HG03442 (cell line): ENCODE measurements around the gene SAFB.

Experiments used
- ATAC-seq: cut with Tn5 transposase; IDR thresholded peaks from one replicate; pipeline ENCODE4 v1.9.1; 2021; ENCODE audit warnings: mild to moderate bottlenecking, moderate library complexity; ENCODE audit not compliant: unreplicated experiment

The SAFB gene

DNA sequence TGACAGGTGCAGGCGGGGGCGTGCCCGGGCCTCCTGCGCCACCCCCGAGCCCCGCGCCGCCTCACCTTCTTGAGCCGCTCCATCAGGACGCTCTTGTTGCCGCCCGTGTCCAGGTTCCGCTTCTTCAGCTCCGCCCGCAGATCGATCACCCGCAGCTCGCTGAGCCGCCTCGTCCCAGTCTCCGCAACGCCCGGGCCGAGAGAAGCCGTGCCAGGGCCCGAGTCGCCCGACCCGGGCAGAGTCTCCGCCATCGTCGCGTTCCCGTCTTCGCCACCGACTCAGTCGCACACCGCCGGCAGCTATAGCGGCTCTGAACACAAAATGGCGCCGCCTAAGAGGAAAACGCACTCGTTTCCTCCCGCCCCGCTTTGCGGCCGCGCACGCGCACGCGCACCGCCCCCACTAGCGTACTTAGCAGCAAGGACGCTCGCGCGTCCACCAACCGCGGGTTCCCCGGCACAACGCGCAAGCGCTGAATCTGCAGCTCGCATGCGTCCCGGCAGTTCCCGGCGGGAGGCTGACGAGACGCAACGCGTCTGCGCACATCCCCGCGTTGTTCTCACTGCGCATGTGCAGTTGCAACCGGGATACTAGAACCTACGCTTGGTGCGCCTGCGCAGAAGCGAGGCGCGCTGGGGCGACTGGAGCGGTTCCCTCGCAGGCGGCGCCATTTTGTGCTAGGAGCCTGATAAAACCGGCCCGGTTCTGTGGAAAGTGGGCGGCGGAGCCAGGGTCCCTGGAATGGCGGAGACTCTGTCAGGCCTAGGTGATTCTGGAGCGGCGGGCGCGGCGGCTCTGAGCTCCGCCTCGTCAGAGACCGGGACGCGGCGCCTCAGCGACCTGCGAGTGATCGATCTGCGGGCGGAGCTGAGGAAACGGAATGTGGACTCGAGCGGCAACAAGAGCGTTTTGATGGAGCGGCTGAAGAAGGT is at the start of gene SAFB, which contains the start of gene SAFB2:
TSS of gene SAFB (plus strand) at position 619 of the 932 bp plus-strand sequence. CDS start at position 742, 123 bp downstream.
TSS of gene SAFB2 (minus strand) at position 312 of the 932 bp plus-strand sequence. CDS start at position 251, 61 bp downstream.
- ATAC-seq: peak; percentile 82

GRCh38 chr19:5575590-5575989 is 47.3 kb upstream of the SAFB start:
- ATAC-seq: no peak

- no peak for ATAC-seq
Observed at GRCh38 chr19:5578097-5578846, 44.6 kb upstream of the SAFB start.

GRCh38 chr19:5579286-5579685 is 43.6 kb upstream of the SAFB start:
- no peak for ATAC-seq

DNA sequence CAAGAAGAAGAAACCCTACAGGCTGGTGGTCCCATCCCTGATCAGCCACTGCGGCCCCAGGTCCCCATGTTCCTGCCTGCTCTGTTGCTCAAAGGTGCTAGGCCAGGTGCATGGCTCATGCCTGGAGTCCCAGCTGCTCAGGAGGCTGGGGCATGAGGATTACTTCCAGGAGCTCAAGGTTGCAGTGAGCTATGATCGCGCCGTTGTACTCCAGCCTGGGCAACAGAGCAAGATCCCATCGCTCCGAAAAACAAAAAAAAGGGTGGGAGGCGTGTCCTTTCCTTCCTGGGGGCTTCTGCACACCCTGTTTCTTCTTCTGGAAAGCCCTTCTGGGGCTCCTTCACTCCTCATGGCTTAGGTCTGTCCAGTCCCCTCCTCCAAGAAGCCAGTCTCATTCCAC is 43.2 kb upstream of the SAFB start:
- ATAC-seq: no peak

DNA sequence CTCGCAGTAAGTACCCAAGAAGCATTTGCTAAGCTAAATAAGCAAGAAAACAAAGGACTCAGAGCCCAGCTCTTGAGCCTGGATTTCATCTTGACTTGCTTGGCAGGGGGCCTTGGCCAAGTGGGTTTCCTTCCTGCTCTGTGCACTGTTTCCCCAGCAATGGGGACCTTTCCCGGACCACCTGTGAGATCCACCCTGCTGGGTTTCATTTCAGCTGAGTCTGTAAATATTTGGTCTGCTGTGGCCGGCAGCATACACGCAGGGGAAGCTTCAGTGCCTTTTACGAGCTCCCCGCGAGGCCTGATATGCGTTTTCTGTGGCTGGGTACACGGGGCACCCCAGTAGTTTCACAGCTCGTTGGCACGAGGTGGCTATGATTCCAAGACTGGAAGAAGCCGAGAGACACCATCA is 42.7 kb upstream of the SAFB start:
- ATAC-seq: no peak

DNA sequence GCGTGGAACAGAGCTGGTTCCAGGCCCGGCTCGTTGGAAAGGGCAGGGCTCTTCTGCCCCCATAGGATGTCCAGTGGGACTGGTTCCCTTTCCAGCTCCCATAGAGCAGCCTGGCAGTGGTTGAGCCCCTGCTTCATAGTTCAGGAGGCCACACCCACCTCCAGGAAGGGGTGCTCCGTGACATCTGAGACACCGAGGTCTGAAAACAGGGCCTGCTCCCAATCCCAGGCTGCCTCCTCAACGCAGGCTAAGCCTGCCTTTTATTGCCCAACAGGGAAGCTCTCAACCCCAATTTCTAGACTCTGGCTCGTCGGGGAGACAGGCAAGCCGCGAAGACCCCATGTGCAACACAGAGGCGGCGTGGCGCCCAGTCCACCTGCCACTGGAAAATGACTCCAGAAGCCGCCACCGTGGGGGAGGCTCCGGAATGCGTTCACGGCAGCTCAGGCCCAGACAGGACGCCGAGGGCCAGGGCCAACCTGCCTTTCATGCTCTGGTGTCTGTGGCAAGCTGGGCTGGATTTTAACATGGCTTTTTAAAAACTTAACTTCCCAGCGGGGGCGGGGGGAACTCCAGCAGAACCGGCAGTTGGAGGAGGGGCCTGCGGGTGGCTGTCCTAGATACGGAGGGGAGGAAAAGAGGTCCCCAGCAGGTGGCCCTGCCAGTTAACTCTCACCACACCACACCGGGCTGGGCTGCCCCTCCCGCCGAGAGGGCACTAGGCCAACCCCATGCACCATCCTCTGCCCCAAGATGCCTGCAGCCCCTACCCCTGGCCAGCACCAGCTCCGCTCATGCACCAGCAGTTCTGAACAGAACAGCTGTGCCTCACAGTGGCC is 37.2 kb upstream of the SAFB start:
- ATAC-seq: no peak

- ATAC-seq: no peak
Observed at GRCh38 chr19:5586300-5587070, 36.4 kb upstream of the SAFB start.

GRCh38 chr19:5587071-5587455 is 35.8 kb upstream of the SAFB start:
- no peak for ATAC-seq

- ATAC-seq: no peak
Observed at GRCh38 chr19:5587661-5588060, 35.2 kb upstream of the SAFB start.

- ATAC-seq: no peak
Observed at GRCh38 chr19:5588441-5588840, 34.4 kb upstream of the SAFB start.

- ATAC-seq: no peak
Observed at GRCh38 chr19:5588906-5589676, 33.8 kb upstream of the SAFB start.

- no peak for ATAC-seq
Observed at GRCh38 chr19:5590151-5590864, 32.6 kb upstream of the SAFB start.

DNA sequence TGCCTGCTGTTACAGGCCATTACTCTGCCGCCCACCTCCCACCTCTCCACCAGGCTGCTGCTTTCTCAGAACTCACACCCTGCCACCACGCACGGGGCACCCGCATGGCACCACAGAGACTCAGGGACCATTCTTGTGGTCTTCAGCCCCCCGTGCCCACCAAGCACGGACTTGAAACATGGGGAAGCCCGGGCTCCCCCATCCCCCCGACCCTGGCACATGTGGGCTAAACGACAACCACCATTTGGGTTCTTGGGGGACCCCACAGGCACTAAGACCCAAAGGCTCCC is 32.1 kb upstream of the SAFB start:
- no peak for ATAC-seq

DNA sequence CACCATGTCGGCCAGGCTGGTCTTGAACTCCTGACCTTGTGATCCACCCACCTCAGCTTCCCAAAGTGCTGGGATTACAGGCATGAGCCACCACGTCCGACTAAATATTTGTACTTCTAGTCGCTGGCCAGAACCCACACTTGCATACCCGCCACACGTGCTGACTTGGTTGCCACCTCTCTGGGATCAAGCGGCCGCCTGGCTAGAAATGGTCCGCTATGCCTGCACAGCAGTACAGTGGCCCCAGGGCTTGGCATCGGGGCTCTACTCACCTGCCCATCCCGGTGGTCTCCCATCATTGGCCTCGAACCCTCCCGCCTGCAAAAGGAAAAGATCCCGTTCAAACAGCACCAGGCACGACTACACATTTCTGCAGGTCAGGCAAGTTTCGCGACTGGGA is 31.4 kb upstream of the SAFB start:
- no peak for ATAC-seq

GRCh38 chr19:5592531-5593342 is 30.1 kb upstream of the SAFB start:
- no peak for ATAC-seq

- ATAC-seq: no peak
Observed at GRCh38 chr19:5593343-5594255, 29.3 kb upstream of the SAFB start.
